HG03175 (cell line): ENCODE measurements around the gene TRIM8.

Experiments used
- ATAC-seq: cut with Tn5 transposase; IDR thresholded peaks from one replicate; pipeline ENCODE4 v1.9.1; 2021; ENCODE audit warnings: mild to moderate bottlenecking, moderate library complexity; ENCODE audit not compliant: unreplicated experiment

Gene TRIM8

GRCh38 chr10:102632394-102633111 is 11.7 kb upstream of the TRIM8 start:
- no peak for ATAC-seq

GRCh38 chr10:102633287-102633686 is 11.0 kb upstream of the TRIM8 start:
- no peak for ATAC-seq

- ATAC-seq = no peak
Measured at GRCh38 chr10:102633848-102634247, 10.4 kb upstream of the TRIM8 start.

GRCh38 chr10:102634686-102635085 is 9.6 kb upstream of the TRIM8 start:
- ATAC-seq = no peak

- ATAC-seq = no peak
Measured at GRCh38 chr10:102635377-102635776, 8.9 kb upstream of the TRIM8 start.

- ATAC-seq = no peak
Measured at GRCh38 chr10:102639537-102639936, 4.7 kb upstream of the TRIM8 start.

GRCh38 chr10:102641402-102641801 is 2.9 kb upstream of the TRIM8 start:
- ATAC-seq = no peak

- ATAC-seq = peak; percentile 54
Measured at GRCh38 chr10:102641880-102642735, 2.2 kb upstream of the TRIM8 start.

GRCh38 chr10:102642736-102643335 is 1.4 kb upstream of the TRIM8 start:
- no peak for ATAC-seq

GRCh38 chr10:102643336-102644065 is 778 bp upstream of the TRIM8 start:
- no peak for ATAC-seq

GRCh38 chr10:102644646-102645387 is 538 bp downstream of the TRIM8 start:
- ATAC-seq = no peak

GRCh38 chr10:102645388-102645740 is 1.1 kb downstream of the TRIM8 start:
- no peak for ATAC-seq

GRCh38 chr10:102645741-102646609 is 1.7 kb downstream of the TRIM8 start:
- peak; percentile 38 for ATAC-seq

- ATAC-seq = no peak
Measured at GRCh38 chr10:102646610-102647442, 2.5 kb downstream of the TRIM8 start.

- ATAC-seq = no peak
Measured at GRCh38 chr10:102647443-102648268, 3.4 kb downstream of the TRIM8 start.

- ATAC-seq = no peak
Measured at GRCh38 chr10:102648269-102648888, 4.1 kb downstream of the TRIM8 start.
